NCI-H226 (cell line): ENCODE measurements around the gene CDH23.
A peak's percentile ranks its signal among the peaks of the same experiment; 100 is the strongest.

Experiments
- DNase-seq: peaks from one replicate; pipeline ENCODE4 v3.0.0-alpha.2; 2015

Gene CDH23

GRCh38 chr10:71573562-71574518 is 177.1 kb downstream of the CDH23 start:
- DNase-seq: no peak

- no peak for DNase-seq
These were observed 178.7 kb downstream of the CDH23 start for GRCh38 chr10:71575451-71575850.

GRCh38 chr10:71575934-71576801 is 179.4 kb downstream of the CDH23 start:
- DNase-seq: no peak

DNA sequence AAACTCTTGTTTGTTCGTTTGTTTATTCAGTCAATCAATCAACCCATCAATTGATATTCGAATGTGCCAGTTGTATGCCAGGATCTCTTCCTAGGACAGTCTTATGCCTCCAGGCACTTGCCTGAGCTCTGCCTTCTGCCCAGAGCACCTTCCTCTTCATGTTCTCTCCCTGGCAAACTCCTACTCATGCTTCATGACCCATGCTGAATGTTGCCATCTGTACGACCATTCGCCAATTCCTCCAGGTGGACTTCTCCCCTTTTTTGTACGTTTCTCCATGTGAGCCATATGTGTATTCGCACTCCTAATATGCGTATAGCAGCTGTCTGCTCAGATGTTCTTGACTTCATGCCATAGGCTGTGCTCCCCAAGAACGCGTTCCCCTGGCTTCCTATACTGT is 180.1 kb downstream of the CDH23 start:
- DNase-seq: no peak

DNA sequence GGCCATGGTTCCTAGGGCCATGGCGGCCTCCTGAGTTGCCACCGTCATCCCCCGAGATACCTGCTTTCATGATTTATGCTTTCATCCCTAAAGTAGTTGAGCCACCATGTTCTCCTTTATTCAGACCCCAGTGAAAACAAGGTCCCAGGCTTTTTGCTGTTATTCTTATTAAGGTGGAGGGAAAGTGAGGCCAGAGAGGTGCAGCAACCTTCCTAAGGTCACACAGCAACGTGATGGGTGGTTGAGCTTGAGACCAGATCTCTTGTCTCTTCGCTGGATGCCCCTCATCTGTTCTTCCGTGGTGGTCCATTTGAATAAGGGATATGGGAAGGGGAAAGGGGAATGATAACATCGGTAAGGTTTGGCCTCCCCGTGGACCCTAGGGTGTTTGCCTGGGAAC is 180.6 kb downstream of the CDH23 start:
- DNase-seq: no peak

DNA sequence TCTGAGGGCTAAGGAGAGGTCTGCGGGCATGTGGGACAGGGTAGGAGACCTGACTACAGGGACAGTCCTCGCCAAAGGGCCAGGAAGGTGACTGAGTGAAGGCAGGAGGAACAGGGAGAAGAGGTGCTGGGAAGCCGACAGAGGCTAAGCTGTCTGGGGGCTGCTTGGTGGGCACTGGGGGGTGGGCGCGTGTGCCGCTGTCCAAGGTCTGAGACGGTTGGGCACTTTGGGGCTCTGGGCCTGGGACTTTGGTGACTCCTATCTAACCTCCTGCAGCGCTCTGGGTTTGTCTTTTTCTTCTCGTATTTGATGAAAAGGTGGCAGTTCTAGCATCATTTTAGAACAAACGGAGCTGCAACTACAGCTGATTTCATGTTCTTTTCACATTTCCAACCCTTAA is 181.3 kb downstream of the CDH23 start:
- DNase-seq: no peak

GRCh38 chr10:71579668-71580067 is 182.9 kb downstream of the CDH23 start:
- DNase-seq: no peak

DNA sequence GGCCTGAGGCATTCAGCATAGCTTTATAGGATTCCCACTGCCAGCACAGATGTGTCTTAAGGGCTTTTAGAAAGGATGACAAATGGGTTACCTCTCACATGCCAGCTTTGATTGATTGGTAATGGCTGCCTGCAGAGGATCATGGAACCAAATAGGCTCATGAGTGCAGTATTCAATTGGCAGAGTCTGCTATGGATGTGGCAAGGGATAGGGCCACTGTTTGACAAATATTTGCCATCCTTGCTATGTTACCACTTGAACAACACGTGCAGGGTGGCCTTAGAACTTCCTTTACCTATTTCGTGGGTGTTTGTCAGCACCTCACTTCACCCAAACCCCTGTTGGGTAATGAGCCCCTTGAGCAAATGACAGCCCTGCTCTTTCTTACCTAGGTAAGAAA is 183.7 kb downstream of the CDH23 start:
- DNase-seq: no peak

GRCh38 chr10:71580926-71581325 is 184.2 kb downstream of the CDH23 start:
- DNase-seq: no peak

- no peak for DNase-seq
These were observed 184.7 kb downstream of the CDH23 start for GRCh38 chr10:71581376-71581775.

DNA sequence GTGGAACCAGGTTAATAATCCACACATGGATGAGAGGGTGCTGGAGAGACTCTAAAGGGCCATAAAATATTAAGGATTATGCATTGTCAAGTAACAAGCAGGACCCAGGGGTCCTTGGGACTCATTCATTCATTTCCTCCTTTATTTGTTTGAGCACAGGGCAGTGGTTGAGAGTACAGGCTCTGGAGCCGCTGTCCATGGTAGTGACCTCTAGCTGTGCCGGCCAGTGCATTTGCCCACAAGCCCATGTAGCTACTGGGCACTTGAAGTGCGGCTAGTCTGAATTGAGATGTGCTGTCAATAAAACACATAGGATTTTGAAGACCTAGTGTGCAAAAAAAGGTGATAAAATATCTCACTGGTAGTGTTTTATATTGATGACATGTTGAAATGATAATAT is 185.3 kb downstream of the CDH23 start:
- peak; percentile 12 for DNase-seq

DNA sequence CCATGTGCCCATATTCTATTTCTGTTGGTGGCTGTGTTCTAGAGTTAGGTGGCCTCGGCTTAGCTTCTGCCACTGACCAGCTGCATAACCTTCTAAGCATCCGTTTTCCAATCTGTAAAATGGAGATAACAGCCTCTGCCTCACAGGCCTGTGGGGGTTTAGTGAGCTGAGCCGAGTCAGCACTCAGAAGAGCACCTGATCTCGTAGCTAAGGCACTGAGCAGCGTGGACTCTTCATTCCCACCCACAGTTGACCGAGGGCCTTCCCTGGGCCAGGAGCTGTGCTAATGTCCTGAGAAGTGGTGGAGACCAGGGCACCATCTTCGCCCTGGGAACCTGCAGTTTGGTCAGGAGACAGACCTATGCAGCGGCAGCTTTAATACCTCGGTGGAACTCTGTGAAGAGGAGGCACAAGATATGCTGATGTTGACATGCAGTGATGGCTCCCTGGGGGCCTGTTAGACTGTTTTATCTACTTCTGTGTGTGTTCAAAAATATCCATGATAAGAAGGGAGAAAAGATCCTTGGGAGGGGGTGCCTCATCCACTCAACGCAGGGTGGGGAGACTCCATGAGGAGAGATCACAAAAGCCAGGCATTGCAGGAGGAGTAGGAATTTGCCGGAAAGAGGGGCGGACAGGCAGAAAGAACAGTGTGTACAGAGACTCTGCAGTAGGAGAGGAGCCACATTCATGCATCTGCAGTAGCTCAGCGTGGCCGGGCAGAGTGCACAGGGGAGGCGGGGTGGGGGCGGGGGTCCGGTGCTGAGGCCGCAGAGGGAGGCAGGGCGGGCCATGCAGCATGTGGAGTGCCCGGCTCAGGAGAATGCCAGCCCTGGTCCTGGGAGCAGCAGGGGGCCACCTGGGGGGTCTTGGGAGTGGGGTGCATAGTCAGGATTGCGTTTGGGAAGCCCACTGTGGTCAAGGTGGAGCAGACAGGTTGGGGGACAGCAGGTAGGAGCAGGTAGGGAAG is 186.1 kb downstream of the CDH23 start:
- no peak for DNase-seq

DNA sequence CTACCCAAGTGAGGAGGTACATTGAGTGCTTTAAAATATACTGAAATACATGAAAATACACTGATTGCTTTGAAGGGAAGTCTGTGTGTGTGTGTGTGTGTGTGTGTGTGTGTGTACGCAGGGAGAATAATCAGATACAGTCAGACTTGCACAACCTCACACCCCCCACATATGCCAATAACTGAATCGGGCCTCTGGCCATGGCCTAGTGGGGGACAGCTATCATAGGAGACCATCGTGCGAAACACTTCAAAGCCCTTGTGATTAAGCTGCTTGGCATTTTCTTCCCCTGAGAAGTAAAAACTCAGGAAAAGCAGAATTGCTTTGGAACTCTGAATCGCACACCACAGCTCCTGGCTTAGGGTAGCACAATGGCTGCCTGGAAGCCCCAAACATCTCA is 187.7 kb downstream of the CDH23 start:
- DNase-seq: no peak

GRCh38 chr10:71584902-71585563 is 188.3 kb downstream of the CDH23 start:
- no peak for DNase-seq

GRCh38 chr10:71585564-71586290 is 189.0 kb downstream of the CDH23 start:
- DNase-seq: no peak

DNA sequence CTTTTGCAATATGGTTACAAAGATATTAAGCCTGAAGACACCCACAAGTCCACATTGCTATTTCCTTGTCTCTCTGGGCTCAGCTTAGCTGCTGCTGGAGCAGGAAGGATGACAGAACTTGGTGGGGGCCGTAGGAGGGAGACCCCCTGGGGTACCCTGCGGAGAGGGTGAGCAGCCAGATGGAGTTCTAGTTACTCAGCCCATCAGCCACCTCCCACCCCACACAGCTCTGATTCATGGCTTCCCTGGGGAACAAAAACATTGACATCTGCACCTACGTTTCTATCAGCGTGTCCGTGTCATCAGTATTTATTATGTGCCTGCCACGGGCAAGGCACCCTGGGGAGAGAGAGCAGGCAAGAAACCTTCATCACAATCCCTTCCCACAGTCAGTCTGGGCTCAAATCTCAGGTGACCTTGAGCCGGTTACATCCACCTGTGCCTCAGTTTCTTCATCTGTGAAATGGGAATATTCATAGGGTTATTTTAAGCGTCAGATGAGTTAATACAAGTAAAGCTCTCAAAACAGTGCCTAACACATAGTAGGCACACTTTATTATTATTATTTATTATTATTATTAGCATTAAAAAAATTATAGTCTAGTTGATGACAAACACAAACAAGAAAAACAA is 191.3 kb downstream of the CDH23 start:
- no peak for DNase-seq

GRCh38 chr10:71588685-71589084 is 192.0 kb downstream of the CDH23 start:
- DNase-seq: no peak

DNA sequence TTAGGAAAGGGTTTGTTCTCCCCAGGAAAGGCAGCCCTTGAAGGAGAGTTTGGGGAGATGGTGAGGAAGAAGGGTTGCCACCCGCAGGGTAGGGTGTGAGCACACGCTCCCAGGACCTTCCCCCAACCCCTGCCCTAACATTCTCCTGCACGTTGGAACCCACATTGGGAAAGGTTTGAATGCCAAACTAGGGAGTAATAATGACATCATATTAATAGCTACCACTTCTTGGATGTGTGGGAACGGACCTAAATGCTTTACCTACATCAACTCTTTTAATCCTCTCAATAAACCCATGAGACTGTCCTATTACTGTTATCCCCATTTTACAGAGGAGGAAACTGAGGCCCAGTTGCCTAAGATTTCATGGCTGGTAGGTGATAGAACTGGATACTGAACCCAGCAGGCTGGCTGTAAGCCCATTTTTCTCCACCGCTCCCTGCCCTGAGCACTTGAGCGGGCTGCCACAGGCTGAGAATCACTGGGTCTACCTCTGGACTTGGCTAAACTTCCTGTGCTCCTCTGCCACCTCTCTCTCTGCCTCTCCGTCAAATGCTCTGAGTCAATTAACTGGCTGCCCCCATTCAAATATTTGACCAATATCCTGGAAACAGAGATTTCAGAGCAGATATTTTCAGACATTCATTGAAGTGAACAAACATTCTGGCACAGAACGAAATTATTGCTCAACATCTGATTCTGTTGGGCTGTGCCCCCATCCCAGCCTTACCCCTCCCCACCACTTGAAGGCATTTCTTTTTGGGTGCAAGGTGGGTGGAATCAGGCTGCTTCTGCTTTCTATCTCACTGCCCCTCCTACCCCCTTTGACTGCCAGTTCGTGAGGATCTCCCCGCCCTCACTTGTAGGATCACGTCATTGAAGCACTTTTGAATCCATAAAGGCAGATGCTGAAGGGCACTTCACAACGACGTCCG is 193.2 kb downstream of the CDH23 start:
- DNase-seq: no peak

- no peak for DNase-seq
These were observed 194.1 kb downstream of the CDH23 start for GRCh38 chr10:71590781-71591350.
